Fibroblast of pulmonary artery (primary cell): Measurements from ENCODE around the gene TSC2.

Source experiments
- DNase-seq: peaks from one replicate; pipeline ENCODE4 v3.0.0-alpha.2; 2010; ENCODE audit warnings: low read depth
- H3K4me3 ChIP-seq: replicated peaks from 2 replicates; pipeline ENCODE4 v1.5.1; 2011; ENCODE audit warnings: low read depth, mild to moderate bottlenecking, control low read depth, low read length, moderate library complexity
- TF ChIP-seq, protein P1 (sequence below): IDR thresholded peaks from 2 replicates; pipeline ENCODE4 v1.5.1; 2011; ENCODE audit warnings: mild to moderate bottlenecking, control low read depth, low read length, inconsistent platforms; ENCODE audit errors: missing control alignments

The TSC2 gene

GRCh38 chr16:2013527-2013926, 34.3 kb upstream of the TSC2 start:
- TF ChIP-seq, protein P1, sequence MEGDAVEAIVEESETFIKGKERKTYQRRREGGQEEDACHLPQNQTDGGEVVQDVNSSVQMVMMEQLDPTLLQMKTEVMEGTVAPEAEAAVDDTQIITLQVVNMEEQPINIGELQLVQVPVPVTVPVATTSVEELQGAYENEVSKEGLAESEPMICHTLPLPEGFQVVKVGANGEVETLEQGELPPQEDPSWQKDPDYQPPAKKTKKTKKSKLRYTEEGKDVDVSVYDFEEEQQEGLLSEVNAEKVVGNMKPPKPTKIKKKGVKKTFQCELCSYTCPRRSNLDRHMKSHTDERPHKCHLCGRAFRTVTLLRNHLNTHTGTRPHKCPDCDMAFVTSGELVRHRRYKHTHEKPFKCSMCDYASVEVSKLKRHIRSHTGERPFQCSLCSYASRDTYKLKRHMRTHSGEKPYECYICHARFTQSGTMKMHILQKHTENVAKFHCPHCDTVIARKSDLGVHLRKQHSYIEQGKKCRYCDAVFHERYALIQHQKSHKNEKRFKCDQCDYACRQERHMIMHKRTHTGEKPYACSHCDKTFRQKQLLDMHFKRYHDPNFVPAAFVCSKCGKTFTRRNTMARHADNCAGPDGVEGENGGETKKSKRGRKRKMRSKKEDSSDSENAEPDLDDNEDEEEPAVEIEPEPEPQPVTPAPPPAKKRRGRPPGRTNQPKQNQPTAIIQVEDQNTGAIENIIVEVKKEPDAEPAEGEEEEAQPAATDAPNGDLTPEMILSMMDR, result no peak
- DNase-seq, result no peak
- H3K4me3 ChIP-seq, result no peak overlapping the region

DNA sequence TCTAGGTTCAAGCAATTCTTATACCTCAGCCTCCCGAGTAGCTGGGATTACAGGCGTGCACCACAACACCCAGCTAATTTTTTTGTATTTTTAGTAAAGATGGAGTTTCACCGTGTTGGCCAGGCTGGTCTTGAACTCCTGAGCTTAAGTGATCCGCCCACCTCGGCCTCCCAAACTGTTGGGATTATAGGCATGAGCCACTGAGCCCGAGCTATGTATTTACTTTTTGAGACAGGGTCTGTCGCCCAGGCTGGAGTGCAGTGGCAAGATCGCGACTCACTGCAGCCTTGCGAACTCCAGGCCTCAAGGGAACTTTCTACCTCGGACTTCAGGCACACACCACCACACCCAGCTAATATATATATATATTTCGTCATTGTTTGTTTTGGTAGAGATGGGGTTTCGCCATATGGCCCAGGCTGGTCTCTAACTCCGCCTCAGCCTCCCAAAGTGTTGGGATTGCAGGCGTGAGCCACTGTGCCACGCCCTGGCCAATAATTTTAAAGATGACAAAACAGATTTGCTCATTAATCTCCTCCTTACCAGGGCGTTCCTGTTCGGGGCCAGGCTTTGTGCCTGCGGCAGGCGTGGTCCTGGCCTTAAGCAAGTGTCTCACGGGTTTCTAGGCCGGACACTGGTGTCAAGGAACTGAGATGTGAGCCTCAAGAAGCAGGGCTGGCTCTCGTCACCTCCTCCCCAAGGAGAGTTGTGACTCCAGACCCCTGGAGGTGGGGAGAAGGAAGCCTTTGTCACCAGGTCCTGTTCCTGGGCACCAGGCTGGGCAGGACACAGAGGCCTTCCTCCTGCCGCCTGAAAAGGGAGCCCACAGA, 32.5 kb upstream of the TSC2 start:
- DNase-seq, result no peak
- TF ChIP-seq, protein P1, result no peak
- H3K4me3 ChIP-seq, result no peak overlapping the region

DNA sequence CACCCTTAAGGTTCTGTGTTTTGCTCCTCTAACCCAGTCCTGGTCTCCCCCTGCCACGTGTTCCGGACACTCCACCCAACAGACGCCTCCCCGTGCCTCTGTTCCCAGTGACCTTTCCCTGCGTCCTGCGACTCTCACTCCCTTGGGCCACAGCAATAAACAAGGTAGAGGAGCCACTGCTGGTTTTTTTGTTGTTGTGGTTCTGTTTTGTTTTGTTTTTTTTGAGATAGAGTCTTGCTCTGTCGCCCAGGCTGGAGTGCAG, 31.9 kb upstream of the TSC2 start:
- H3K4me3 ChIP-seq, result no peak overlapping the region
- TF ChIP-seq, protein P1, result no peak
- DNase-seq, result no peak

GRCh38 chr16:2016407-2016922, 31.3 kb upstream of the TSC2 start:
- DNase-seq, result no peak
- TF ChIP-seq, protein P1, result peak; percentile 41
- no peak overlapping the region for H3K4me3 ChIP-seq

DNA sequence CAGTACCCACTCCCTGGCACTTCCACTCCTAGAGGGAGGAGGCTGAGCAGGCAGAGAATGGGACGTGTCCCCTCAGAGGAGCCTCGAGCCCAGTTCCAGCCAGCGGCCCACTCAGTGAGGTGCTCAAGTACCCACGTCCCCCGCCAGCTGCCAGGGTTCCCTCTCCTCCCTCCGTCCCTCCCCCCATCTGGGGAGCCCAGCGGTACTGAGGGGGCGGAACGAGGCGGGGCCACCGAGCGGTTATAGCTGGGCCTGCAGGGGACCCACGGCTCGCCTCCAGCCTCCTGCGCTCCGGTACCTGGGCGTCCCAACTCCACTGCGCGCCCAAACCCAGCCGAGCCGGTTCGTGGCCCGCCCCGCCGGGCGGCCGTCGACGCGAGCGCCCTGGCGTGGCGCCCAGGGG, 28.3 kb upstream of the TSC2 start, which contains the start of gene NPW:
Gene NPW, plus strand, starts transcription at position 268 of the 403 bp plus-strand sequence.
- TF ChIP-seq, protein P1, result no peak
- H3K4me3 ChIP-seq, result no peak within 1 kb of the TSS
- DNase-seq, result no peak

DNA sequence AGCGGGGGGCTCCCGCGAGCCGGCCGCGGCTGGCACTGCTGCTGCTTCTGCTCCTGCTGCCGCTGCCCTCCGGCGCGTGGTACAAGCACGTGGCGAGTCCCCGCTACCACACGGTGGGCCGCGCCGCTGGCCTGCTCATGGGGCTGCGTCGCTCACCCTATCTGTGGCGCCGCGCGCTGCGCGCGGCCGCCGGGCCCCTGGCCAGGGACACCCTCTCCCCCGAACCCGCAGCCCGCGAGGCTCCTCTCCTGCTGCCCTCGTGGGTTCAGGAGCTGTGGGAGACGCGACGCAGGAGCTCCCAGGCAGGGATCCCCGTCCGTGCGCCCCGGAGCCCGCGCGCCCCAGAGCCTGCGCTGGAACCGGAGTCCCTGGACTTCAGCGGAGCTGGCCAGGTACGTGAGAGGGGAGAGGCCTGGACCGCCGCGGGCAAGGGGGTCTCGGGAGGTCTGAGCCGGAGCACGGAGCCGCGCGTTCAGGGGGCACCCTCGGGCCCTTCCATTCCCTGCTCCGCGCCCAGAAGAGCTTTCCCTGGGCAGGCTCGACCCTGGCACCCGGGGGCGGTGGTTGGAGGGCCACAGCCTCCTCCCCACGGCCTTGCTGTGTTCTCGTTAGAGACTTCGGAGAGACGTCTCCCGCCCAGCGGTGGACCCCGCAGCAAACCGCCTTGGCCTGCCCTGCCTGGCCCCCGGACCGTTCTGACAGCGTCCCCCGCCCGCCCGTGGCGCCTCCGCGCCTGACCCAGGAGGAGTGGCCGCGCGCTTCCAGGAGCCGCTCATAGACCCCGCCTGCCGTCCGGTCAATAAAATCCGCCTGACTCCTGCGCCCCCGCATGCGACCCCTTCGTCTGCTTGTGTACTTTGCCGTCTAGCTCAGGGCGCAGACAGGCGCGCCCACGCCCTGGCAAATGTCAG, 27.6 kb upstream of the TSC2 start:
- DNase-seq, result no peak
- TF ChIP-seq, protein P1, result no peak
- no peak overlapping the region for H3K4me3 ChIP-seq
